ENCODE data around the gene OR8B2. TPM values are rescaled to one million over a fixed set of nuclear protein-coding genes. Genes with fewer than 3 reads are reported as not detected.
"Not testable (repeated sequence)": the region's sequence is repeated elsewhere in the genome, so short reads cannot be mapped to it uniquely, and the experiment has no call there.

Gene OR8B2
- polyA plus RNA-seq, 1 of the 3 experiments (the other 2 are of a cell fraction), result not detected

- H3K4me2 ChIP-seq; H3F3A ChIP-seq (replicated peaks; ENCODE audit: insufficient read depth); H3K79me2 ChIP-seq (ENCODE audit: insufficient read depth); H3K9me2 ChIP-seq; DNase-seq; H2AFZ ChIP-seq (ENCODE audit: low read depth); H3K36me3 ChIP-seq (replicated peaks in 1 of 2; ENCODE audit: control insufficient read depth in 1 of 2, insufficient read depth in 2 of 2, low read length in 1 of 2); H3K27me3 ChIP-seq (ENCODE audit: insufficient read depth); H4K20me1 ChIP-seq (ENCODE audit: insufficient read depth); H3K9me3 ChIP-seq; H3K4me1 ChIP-seq (ENCODE audit: control insufficient read depth in 1 of 2, insufficient read depth in 2 of 2, low read depth in 1 of 2, low read length in 1 of 2); CTCF ChIA-PET; H3K27ac ChIP-seq (ENCODE audit: low read depth in 2 of 2, low read length in 1 of 2); H3K4me3 ChIP-seq (ENCODE audit: low read depth in 2 of 2, low read length in 1 of 2); H3K9ac ChIP-seq; POLR2A ChIA-PET: not testable (repeated sequence)
- 0% methylated on average over 2 of the region's 4 CpGs for WGBS (ENCODE audit: low lambda C conversion rate)
These were observed 12.5 kb upstream of the OR8B2 start for GRCh38 chr11:124396847-124397246.

GRCh38 chr11:124394408-124394807, 10.1 kb upstream of the OR8B2 start:
- Histone ChIP-seq H2AFZ (ENCODE audit: low read depth) (no peak overlapping the region), H3K9me3 (no peaks in the 10 kb centered on the region), H3K27ac (ENCODE audit: low read depth in 2 of 2, low read length in 1 of 2) (no peak overlapping the region), H4K20me1 (ENCODE audit: insufficient read depth) (no peaks in the 10 kb centered on the region), H3K9ac (no peak overlapping the region), H3K79me2 (ENCODE audit: insufficient read depth) (no peaks in the 10 kb centered on the region), H3F3A (replicated peaks; ENCODE audit: insufficient read depth) (no peaks in the 10 kb centered on the region), H3K4me1 (ENCODE audit: control insufficient read depth in 1 of 2, insufficient read depth in 2 of 2, low read depth in 1 of 2, low read length in 1 of 2) (no peaks in the 10 kb centered on the region), H3K4me3 (ENCODE audit: low read depth in 2 of 2, low read length in 1 of 2) (no peak overlapping the region), H3K4me2 (no peak overlapping the region), H3K27me3 (ENCODE audit: insufficient read depth) (no peaks in the 10 kb centered on the region), H3K9me2 (no peaks in the 10 kb centered on the region), H3K36me3 (replicated peaks in 1 of 2; ENCODE audit: control insufficient read depth in 1 of 2, insufficient read depth in 2 of 2, low read length in 1 of 2) (no peaks in the 10 kb centered on the region)
- CTCF ChIA-PET, result no interaction called here
- 7% methylated on average over 2 of the region's 3 CpGs for WGBS (ENCODE audit: low lambda C conversion rate)
- POLR2A ChIA-PET, result no interaction called here
- no peak for DNase-seq
- no peak for TF ChIP-seq GATA2 (CRISPR knock-in tag; IDR thresholded peaks at IDR 0.05)
- TF ChIP-seq TCF12 (IDR thresholded peaks at IDR 0.05), result no peak
- no peak for TF ChIP-seq FOSL2 (IDR thresholded peaks at IDR 0.05; ENCODE audit: borderline replicate concordance, low read depth)
- TF ChIP-seq JUND (IDR thresholded peaks at IDR 0.05), result no peak

- H3K79me2 ChIP-seq (ENCODE audit: insufficient read depth); H3K36me3 ChIP-seq (replicated peaks in 1 of 2; ENCODE audit: control insufficient read depth in 1 of 2, insufficient read depth in 2 of 2, low read length in 1 of 2); POLR2A ChIA-PET; H3K27ac ChIP-seq (ENCODE audit: low read depth in 2 of 2, low read length in 1 of 2); H3K9me2 ChIP-seq; H3K9me3 ChIP-seq; CTCF ChIA-PET; H4K20me1 ChIP-seq (ENCODE audit: insufficient read depth); H3F3A ChIP-seq (replicated peaks; ENCODE audit: insufficient read depth); H3K4me3 ChIP-seq (ENCODE audit: low read depth in 2 of 2, low read length in 1 of 2); H2AFZ ChIP-seq (ENCODE audit: low read depth); DNase-seq; H3K27me3 ChIP-seq (ENCODE audit: insufficient read depth); H3K4me2 ChIP-seq; H3K4me1 ChIP-seq (ENCODE audit: control insufficient read depth in 1 of 2, insufficient read depth in 2 of 2, low read depth in 1 of 2, low read length in 1 of 2); H3K9ac ChIP-seq: not testable (repeated sequence)
- WGBS (ENCODE audit: low lambda C conversion rate), result 2% methylated on average over 4 of the region's 6 CpGs
These were observed 1.4 kb downstream of the OR8B2 start for GRCh38 chr11:124382857-124383256.

- ChIA-PET POLR2A (no interaction called here), CTCF (no interaction called here)
- no peak overlapping the region for H2AFZ ChIP-seq (ENCODE audit: low read depth)
- H3K4me3 ChIP-seq (ENCODE audit: low read depth in 2 of 2, low read length in 1 of 2), result no peak overlapping the region
- H3K36me3 ChIP-seq (replicated peaks in 1 of 2; ENCODE audit: control insufficient read depth in 1 of 2, insufficient read depth in 2 of 2, low read length in 1 of 2), result no peaks in the 10 kb centered on the region
- H3K27me3 ChIP-seq (ENCODE audit: insufficient read depth), result no peaks in the 10 kb centered on the region
- no peaks in the 10 kb centered on the region for H3K9me2 ChIP-seq
- H4K20me1 ChIP-seq (ENCODE audit: insufficient read depth), result no peaks in the 10 kb centered on the region
- H3K4me2 ChIP-seq, result no peak overlapping the region
- no peaks in the 10 kb centered on the region for H3K79me2 ChIP-seq (ENCODE audit: insufficient read depth)
- 28% methylated on average over 2 of the region's 2 CpGs for WGBS (ENCODE audit: low lambda C conversion rate)
- no peak overlapping the region for H3K9ac ChIP-seq
- DNase-seq, result no peak
- no peaks in the 10 kb centered on the region for H3K9me3 ChIP-seq
- no peaks in the 10 kb centered on the region for H3F3A ChIP-seq (replicated peaks; ENCODE audit: insufficient read depth)
- H3K27ac ChIP-seq (ENCODE audit: low read depth in 2 of 2, low read length in 1 of 2), result no peak overlapping the region
- no peaks in the 10 kb centered on the region for H3K4me1 ChIP-seq (ENCODE audit: control insufficient read depth in 1 of 2, insufficient read depth in 2 of 2, low read depth in 1 of 2, low read length in 1 of 2)
- TF ChIP-seq FOXM1 (IDR thresholded peaks at IDR 0.05; ENCODE audit: low read depth) (no peak), MXI1 (IDR thresholded peaks at IDR 0.05; ENCODE audit: low read depth, low read length) (no peak), SMC3 (IDR thresholded peaks at IDR 0.05; ENCODE audit: low read depth, low read length) (no peak), GATA2 (CRISPR knock-in tag; IDR thresholded peaks at IDR 0.05) (no peak), SIN3A (IDR thresholded peaks at IDR 0.05; ENCODE audit: borderline replicate concordance, low read depth, low read length) (no peak), MEF2A (IDR thresholded peaks at IDR 0.05; ENCODE audit: borderline replicate concordance, low read depth) (no peak), MAX (IDR thresholded peaks at IDR 0.05; ENCODE audit: low read depth) (no peak), ZBTB33 (IDR thresholded peaks at IDR 0.05; ENCODE audit: borderline replicate concordance, low read depth) (no peak), RAD21 (IDR thresholded peaks at IDR 0.05; ENCODE audit: low read length) (no peak), TCF12 (IDR thresholded peaks at IDR 0.05) (no peak), REST (IDR thresholded peaks at IDR 0.05; ENCODE audit: low read depth, low read length) (no peak)
These were observed 3.7 kb downstream of the OR8B2 start for GRCh38 chr11:124380585-124380984.

Data from SK-N-SH (cell line).